Measurements from ENCODE around the gene C1orf167. TPM values are rescaled to one million over a fixed set of nuclear protein-coding genes. Genes with fewer than 3 reads are reported as not detected.

C1orf167 gene
- total and polyA plus RNA-seq, 2 of the 13 experiments (the other 11 are each of a cell fraction or from before 2014, with no cell fraction given): not detected

DNA sequence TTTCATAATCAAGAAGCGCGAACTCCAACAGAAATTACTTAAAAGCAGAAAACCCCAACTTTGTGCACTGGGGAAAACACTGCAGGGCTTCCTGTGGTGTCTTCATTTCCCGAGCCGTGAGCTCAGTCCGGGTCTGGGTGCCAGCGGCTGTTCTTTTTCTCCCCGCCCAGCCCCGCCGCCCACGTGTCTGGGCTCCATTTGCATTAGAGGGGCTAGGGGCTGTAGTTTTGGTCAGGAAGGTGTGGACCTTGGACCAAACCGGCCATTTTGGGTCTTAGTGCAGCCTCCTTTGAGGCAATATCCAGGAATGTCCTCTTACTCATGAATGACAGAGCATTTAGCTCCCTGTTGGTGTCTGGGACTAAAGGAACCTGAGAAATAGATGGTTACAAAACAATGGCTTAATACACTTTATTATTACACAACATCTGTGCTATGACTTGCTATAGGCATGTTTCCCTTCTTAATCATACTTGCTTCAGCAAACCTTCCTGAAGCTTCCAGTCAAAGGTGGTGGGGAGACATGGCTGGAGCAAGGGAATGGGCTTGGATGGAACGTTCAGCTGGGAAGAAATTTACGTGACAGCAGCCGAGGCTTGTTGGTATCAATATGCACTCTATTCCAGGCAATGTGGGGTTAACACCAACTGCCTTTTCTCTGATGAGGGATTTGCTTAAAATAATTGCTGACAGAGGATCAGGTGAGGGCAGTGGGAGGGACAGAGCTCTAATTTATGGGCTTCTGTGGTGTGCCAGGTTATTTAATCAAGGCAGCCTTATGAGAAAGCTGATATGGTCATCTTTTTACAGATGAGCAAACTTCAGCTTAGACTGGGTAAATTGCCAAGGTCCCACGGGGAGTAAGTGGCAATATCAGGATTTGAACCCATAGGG lies 25.0 kb upstream of the C1orf167 start (continued):
- 0 out of 2 replicates have a peak, but pooled peaks have one; percentile 5 for TF ChIP-seq ZBTB7B (CRISPR knock-in tag; IDR thresholded peaks at IDR 0.05)
- TF ChIP-seq RFX5 (IDR thresholded peaks at IDR 0.05; ENCODE audit: low read depth, low read length): no peak
- TF ChIP-seq ZC3H13 (CRISPR knock-in tag; IDR thresholded peaks at IDR 0.05): no peak
- TF ChIP-seq MEIS1 (CRISPR knock-in tag; IDR thresholded peaks at IDR 0.05; ENCODE audit: borderline replicate concordance): no peak
- TF ChIP-seq ZNF496 (CRISPR knock-in tag; IDR thresholded peaks at IDR 0.05; ENCODE audit: insufficient replicate concordance): no peak
- TF ChIP-seq, protein P1, sequence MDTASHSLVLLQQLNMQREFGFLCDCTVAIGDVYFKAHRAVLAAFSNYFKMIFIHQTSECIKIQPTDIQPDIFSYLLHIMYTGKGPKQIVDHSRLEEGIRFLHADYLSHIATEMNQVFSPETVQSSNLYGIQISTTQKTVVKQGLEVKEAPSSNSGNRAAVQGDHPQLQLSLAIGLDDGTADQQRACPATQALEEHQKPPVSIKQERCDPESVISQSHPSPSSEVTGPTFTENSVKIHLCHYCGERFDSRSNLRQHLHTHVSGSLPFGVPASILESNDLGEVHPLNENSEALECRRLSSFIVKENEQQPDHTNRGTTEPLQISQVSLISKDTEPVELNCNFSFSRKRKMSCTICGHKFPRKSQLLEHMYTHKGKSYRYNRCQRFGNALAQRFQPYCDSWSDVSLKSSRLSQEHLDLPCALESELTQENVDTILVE (CRISPR knock-in tag; IDR thresholded peaks at IDR 0.05): no peak
- peak; percentile 2 for TF ChIP-seq AGO1 (IDR thresholded peaks at IDR 0.05; ENCODE audit: low read depth, low read length, poor library complexity, severe bottlenecking)
- TF ChIP-seq MYC (CRISPR knock-in tag; IDR thresholded peaks at IDR 0.05; ENCODE audit: borderline replicate concordance): peak; percentile 66; the same call in 1 of the 2 replicates
- TF ChIP-seq RXRB (CRISPR knock-in tag; IDR thresholded peaks at IDR 0.05; ENCODE audit: borderline replicate concordance): no peak
- no peak for TF ChIP-seq KLF11 (CRISPR knock-in tag; IDR thresholded peaks at IDR 0.05)
- TF ChIP-seq, protein P2, sequence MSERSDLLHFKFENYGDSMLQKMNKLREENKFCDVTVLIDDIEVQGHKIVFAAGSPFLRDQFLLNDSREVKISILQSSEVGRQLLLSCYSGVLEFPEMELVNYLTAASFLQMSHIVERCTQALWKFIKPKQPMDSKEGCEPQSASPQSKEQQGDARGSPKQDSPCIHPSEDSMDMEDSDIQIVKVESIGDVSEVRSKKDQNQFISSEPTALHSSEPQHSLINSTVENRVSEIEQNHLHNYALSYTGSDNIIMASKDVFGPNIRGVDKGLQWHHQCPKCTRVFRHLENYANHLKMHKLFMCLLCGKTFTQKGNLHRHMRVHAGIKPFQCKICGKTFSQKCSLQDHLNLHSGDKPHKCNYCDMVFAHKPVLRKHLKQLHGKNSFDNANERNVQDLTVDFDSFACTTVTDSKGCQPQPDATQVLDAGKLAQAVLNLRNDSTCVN (CRISPR knock-in tag; IDR thresholded peaks at IDR 0.05; ENCODE audit: borderline replicate concordance): no peak
- TF ChIP-seq, protein P3, sequence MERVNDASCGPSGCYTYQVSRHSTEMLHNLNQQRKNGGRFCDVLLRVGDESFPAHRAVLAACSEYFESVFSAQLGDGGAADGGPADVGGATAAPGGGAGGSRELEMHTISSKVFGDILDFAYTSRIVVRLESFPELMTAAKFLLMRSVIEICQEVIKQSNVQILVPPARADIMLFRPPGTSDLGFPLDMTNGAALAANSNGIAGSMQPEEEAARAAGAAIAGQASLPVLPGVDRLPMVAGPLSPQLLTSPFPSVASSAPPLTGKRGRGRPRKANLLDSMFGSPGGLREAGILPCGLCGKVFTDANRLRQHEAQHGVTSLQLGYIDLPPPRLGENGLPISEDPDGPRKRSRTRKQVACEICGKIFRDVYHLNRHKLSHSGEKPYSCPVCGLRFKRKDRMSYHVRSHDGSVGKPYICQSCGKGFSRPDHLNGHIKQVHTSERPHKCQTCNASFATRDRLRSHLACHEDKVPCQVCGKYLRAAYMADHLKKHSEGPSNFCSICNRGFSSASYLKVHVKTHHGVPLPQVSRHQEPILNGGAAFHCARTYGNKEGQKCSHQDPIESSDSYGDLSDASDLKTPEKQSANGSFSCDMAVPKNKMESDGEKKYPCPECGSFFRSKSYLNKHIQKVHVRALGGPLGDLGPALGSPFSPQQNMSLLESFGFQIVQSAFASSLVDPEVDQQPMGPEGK (CRISPR knock-in tag; IDR thresholded peaks at IDR 0.05): no peak
- no peak for TF ChIP-seq TAF1 (CRISPR knock-in tag; IDR thresholded peaks at IDR 0.05)
- TF ChIP-seq, protein P4, sequence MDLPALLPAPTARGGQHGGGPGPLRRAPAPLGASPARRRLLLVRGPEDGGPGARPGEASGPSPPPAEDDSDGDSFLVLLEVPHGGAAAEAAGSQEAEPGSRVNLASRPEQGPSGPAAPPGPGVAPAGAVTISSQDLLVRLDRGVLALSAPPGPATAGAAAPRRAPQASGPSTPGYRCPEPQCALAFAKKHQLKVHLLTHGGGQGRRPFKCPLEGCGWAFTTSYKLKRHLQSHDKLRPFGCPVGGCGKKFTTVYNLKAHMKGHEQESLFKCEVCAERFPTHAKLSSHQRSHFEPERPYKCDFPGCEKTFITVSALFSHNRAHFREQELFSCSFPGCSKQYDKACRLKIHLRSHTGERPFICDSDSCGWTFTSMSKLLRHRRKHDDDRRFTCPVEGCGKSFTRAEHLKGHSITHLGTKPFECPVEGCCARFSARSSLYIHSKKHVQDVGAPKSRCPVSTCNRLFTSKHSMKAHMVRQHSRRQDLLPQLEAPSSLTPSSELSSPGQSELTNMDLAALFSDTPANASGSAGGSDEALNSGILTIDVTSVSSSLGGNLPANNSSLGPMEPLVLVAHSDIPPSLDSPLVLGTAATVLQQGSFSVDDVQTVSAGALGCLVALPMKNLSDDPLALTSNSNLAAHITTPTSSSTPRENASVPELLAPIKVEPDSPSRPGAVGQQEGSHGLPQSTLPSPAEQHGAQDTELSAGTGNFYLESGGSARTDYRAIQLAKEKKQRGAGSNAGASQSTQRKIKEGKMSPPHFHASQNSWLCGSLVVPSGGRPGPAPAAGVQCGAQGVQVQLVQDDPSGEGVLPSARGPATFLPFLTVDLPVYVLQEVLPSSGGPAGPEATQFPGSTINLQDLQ (CRISPR knock-in tag; IDR thresholded peaks at IDR 0.05): no peak
- no peak; the same call in 1 of the 2 replicates for TF ChIP-seq ZNF788 (CRISPR knock-in tag; IDR thresholded peaks at IDR 0.05; ENCODE audit: borderline replicate concordance)
- TF ChIP-seq SAP130 (CRISPR knock-in tag; IDR thresholded peaks at IDR 0.05; ENCODE audit: low read depth): peak; percentile 2; the same call in 1 of the 2 replicates
- peak; percentile 38; the same call in 1 of the 2 replicates for TF ChIP-seq GATAD2A (CRISPR knock-in tag; IDR thresholded peaks at IDR 0.05)

Measured in HepG2 (cell line).